ENCODE measurements around the gene SLFN11. TPM values are rescaled to one million over a fixed set of nuclear protein-coding genes. Genes with fewer than 3 reads are reported as not detected.

SLFN11 gene, protein sequence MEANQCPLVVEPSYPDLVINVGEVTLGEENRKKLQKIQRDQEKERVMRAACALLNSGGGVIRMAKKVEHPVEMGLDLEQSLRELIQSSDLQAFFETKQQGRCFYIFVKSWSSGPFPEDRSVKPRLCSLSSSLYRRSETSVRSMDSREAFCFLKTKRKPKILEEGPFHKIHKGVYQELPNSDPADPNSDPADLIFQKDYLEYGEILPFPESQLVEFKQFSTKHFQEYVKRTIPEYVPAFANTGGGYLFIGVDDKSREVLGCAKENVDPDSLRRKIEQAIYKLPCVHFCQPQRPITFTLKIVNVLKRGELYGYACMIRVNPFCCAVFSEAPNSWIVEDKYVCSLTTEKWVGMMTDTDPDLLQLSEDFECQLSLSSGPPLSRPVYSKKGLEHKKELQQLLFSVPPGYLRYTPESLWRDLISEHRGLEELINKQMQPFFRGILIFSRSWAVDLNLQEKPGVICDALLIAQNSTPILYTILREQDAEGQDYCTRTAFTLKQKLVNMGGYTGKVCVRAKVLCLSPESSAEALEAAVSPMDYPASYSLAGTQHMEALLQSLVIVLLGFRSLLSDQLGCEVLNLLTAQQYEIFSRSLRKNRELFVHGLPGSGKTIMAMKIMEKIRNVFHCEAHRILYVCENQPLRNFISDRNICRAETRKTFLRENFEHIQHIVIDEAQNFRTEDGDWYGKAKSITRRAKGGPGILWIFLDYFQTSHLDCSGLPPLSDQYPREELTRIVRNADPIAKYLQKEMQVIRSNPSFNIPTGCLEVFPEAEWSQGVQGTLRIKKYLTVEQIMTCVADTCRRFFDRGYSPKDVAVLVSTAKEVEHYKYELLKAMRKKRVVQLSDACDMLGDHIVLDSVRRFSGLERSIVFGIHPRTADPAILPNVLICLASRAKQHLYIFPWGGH
- total RNA-seq, result 0.16 and 2.0 TPM in 2 replicates

DNA sequence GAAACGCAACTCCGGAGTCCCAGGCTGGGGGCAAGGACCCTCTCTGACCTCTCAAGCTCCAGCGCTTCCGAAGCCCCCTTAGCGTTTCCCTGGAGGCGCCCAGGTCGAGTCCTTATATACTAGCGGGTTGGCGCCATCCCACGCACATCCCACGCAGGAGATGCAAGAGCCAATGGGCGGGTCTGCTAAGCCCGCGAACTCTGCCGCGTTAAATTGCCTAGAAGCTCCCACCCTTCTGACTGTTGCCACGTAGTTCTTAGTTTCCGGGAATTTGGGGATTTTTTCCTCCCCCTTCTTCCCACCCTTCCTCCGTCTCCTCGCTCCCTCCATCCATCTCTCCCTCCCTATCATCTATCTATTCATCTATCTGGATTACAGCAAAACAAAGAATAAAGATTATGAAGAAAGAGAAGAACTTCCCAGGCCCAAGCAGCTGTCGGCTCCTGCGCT lies at the start of gene SLFN11:
TSS of gene SLFN11 (minus strand) at position 88 of the 450 bp plus-strand sequence. CDS start 9,814 bp downstream, outside the sequence.

Other genes with a start within 250 kb of the SLFN11 start
- gene NLE1, start 231.3 kb downstream of the SLFN11 start, total RNA-seq, result 26.0 and 34.0 TPM in 2 replicates
- gene UNC45B, start 225.8 kb downstream of the SLFN11 start, total RNA-seq, result under 0.01 TPM in 1 of 2 replicates, not detected in the other
- not detected in 2 replicates for gene SLC35G3, start 179.2 kb downstream of the SLFN11 start, total RNA-seq
- 30.3 and 53.1 TPM in 2 replicates for gene SLFN5, start 130.5 kb downstream of the SLFN11 start, total RNA-seq
- 6.3 and 7.7 TPM in 2 replicates for gene SLFN12, start 58.9 kb upstream of the SLFN11 start, total RNA-seq
- gene SLFN13, start 75.1 kb upstream of the SLFN11 start, total RNA-seq, result 2.7 and 4.6 TPM in 2 replicates
- 0.08 TPM in 1 of 2 replicates, not detected in the other for gene SLFN12L, start 164.1 kb upstream of the SLFN11 start, total RNA-seq
- not detected in 2 replicates for gene SLFN14, start 187.2 kb upstream of the SLFN11 start, total RNA-seq
- gene PEX12, start 204.9 kb upstream of the SLFN11 start, total RNA-seq, result 2.5 and 4.2 TPM in 2 replicates
- 83.3 and 116 TPM in 2 replicates for gene AP2B1, start 213.7 kb upstream of the SLFN11 start, total RNA-seq